Activated naive CD4-positive, alpha-beta T cell treated with anti-CD3 and anti-CD28 coated beads for 36 hours (primary cell): ENCODE measurements around the gene REEP3. TPM values are rescaled to one million over a fixed set of nuclear protein-coding genes. Genes with fewer than 3 reads are reported as not detected.
"Not testable (repeated sequence)": the region's sequence is repeated elsewhere in the genome, so short reads cannot be mapped to it uniquely, and the experiment has no call there.

ENCODE experiments used
- CTCF ChIA-PET: fragments of 350-600 bp; sonication (Branson Sonifier 250); formaldehyde crosslinking; loops from one replicate; lab custom pipeline; 2021; ENCODE audit warnings: antibody characterized with exemption; lab: Charles Lee
- DNase-seq: peaks from one replicate; pipeline ENCODE4 v3.0.0-alpha.2; 2020
- H3K27ac Mint-ChIP-seq: one replicate; pipeline ENCODE4 v1.8.0; 2021; ENCODE audit warnings: mild to moderate bottlenecking, mixed read lengths
- H3K27me3 Mint-ChIP-seq: one replicate; pipeline ENCODE4 v1.8.0; 2021; ENCODE audit warnings: low read depth, mixed read lengths
- H3K36me3 Mint-ChIP-seq: one replicate; pipeline ENCODE4 v1.8.0; 2021; ENCODE audit warnings: low read depth, mixed read lengths
- H3K4me1 Mint-ChIP-seq: one replicate; pipeline ENCODE4 v1.8.0; 2021; ENCODE audit warnings: low read depth, mixed read lengths
- H3K4me3 Mint-ChIP-seq: one replicate; pipeline ENCODE4 v1.8.0; 2021; ENCODE audit warnings: mild to moderate bottlenecking, moderate library complexity, mixed read lengths
- H3K9me3 Mint-ChIP-seq: one replicate; pipeline ENCODE4 v1.8.0; 2021; ENCODE audit warnings: mixed read lengths
- intact Hi-C: fragments of 100-400 bp; cut with micrococcal nuclease; formaldehyde crosslinking; loops from one replicate; pipeline ENCODE4 v1.15.1; 2023
- total RNA-seq, 2 experiments: library from RNA; stranded (reverse); gene quantifications; one replicate each; pipeline ENCODE4 v1.2.3, GENCODE V29; 2021

Gene REEP3
- total RNA-seq, 2 experiments from 2014 or later: 11.2 to 11.9 TPM

DNA sequence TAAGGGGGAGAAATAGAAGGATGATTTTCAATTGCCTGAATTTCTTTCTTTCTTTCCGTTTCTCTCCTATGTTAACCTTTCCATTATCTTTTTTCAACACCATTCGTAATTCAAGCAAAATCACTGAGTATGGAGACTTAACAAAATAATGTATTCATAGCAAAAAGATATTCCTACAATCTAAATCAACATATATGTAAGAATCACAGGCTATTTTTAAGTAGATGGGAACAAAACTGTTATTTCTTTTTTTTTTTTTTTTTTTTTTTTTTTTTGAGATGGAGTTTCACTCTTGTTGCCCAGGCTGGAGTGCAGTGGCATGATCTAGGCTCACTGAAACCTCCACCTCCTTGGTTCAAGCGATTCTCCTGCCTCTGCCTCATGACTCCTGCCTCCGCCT lies 28.2 kb upstream of the REEP3 start:
- no peaks in the 10 kb centered on the region for H3K27me3 Mint-ChIP-seq
- H3K9me3 Mint-ChIP-seq: no peaks in the 10 kb centered on the region
- H3K4me3 Mint-ChIP-seq: no peak overlapping the region
- H3K27ac Mint-ChIP-seq: no peak overlapping the region
- CTCF ChIA-PET: interaction anchor here (0.6 kb wide), 1 partner anchor 14 kb away, joined by 3 read pairs; no protein-coding TSS in a partner anchor
- DNase-seq: no peak
- H3K36me3 Mint-ChIP-seq: peaks cover 3% of the 10 kb centered on the region
- peaks cover 24% of the 10 kb centered on the region for H3K4me1 Mint-ChIP-seq
- intact Hi-C loops: no loop called here

- H3K9me3 Mint-ChIP-seq: no peaks in the 10 kb centered on the region
These were observed 26.2 kb upstream of the REEP3 start for GRCh38 chr10:63494951-63495350.

DNA sequence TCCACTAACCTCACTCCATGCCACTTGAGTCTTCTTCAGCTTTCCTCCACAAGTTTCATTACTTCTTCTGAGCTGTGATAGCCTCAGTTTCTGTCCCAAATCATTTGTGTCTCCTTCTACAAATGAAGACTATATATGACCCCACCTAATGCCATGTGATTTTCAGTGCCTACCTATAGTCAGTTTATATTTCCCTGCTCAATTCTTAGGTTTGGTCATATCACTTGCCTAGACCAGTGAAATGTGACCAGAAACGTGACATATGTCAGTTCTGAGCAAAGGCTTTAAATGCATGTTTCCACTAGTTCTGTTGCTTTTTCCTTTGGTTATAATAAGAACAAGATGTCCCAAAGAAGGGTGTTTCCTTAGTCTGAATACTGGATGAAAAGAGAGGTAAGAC lies 24.6 kb upstream of the REEP3 start:
- H3K27ac Mint-ChIP-seq: no peak overlapping the region
- CTCF ChIA-PET: interaction anchor here (0.6 kb wide), 1 partner anchor 77 kb away, joined by 3 read pairs; no protein-coding TSS in a partner anchor

More at GRCh38 chr10:63494951-63495350, 26.2 kb upstream of the REEP3 start:
- DNase-seq: no peak
- no peak overlapping the region for H3K4me3 Mint-ChIP-seq
- no peak overlapping the region for H3K27ac Mint-ChIP-seq
- H3K36me3 Mint-ChIP-seq: peaks cover 3% of the 10 kb centered on the region
- CTCF ChIA-PET: interaction anchor here (1.1 kb wide), 1 partner anchor 13 kb away, joined by 4 read pairs; no protein-coding TSS in a partner anchor
- intact Hi-C loops: no loop called here
- no peaks in the 10 kb centered on the region for H3K27me3 Mint-ChIP-seq
- H3K4me1 Mint-ChIP-seq: peaks cover 20% of the 10 kb centered on the region

DNA sequence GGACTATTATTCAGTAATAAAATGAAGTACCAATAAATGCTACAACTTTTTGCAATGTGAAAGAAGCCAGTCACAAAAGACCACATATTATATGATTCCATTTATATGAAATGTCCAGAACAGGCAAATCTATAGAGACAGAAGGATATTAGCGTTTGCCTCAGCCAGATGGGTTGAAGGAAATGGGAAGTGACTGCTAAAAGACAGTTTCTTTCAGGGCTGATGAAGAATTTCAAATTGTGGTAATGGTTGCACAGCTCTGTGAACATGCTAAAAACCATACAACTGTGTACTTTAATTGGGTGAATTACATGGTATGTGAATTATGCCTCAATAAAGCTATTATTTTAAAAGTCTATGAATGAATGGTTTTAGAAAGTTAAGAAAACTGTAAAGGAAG lies 23.9 kb upstream of the REEP3 start:
- no peak overlapping the region for H3K4me3 Mint-ChIP-seq
- DNase-seq: no peak
- H3K4me1 Mint-ChIP-seq: peaks cover 13% of the 10 kb centered on the region
- no peak overlapping the region for H3K27ac Mint-ChIP-seq
- peaks cover 10% of the 10 kb centered on the region for H3K36me3 Mint-ChIP-seq
- no peaks in the 10 kb centered on the region for H3K9me3 Mint-ChIP-seq
- CTCF ChIA-PET: no interaction called here
- intact Hi-C loops: no loop called here
- H3K27me3 Mint-ChIP-seq: no peaks in the 10 kb centered on the region

More for the DNA sequence above, 24.6 kb upstream of the REEP3 start:
- intact Hi-C loops: no loop called here
- no peak for DNase-seq
- peaks cover 18% of the 10 kb centered on the region for H3K4me1 Mint-ChIP-seq
- no peaks in the 10 kb centered on the region for H3K9me3 Mint-ChIP-seq
- no peaks in the 10 kb centered on the region for H3K27me3 Mint-ChIP-seq
- H3K36me3 Mint-ChIP-seq: peaks cover 9% of the 10 kb centered on the region
- no peak overlapping the region for H3K4me3 Mint-ChIP-seq

DNA sequence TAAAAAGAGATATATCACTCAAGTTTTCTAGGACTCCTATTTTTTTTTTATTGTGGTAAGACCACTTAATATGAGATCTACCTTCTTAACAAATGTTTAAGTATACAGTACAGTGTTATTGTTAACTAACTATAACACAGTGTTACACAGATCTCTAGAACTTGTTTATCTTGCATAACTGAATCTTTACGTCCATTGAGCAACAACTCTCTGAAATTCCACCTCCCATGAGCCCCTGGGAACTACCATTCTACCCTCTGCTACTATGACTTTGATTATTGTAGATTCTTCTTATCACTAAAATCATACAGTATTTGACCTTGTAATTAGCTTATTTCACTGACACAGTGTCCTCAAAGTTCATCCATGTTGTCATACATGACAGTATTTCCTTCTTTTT lies 22.5 kb upstream of the REEP3 start:
- intact Hi-C loops: no loop called here
- H3K27ac Mint-ChIP-seq: no peak overlapping the region
- CTCF ChIA-PET: no interaction called here

GRCh38 chr10:63500551-63500950 lies 20.6 kb upstream of the REEP3 start:
- intact Hi-C loops, H3K27me3 Mint-ChIP-seq, H3K4me1 Mint-ChIP-seq, CTCF ChIA-PET, H3K27ac Mint-ChIP-seq, DNase-seq, H3K4me3 Mint-ChIP-seq, H3K9me3 Mint-ChIP-seq: not testable (repeated sequence)
- H3K36me3 Mint-ChIP-seq: peaks cover 10% of the 10 kb centered on the region

More for the DNA sequence above, 22.5 kb upstream of the REEP3 start:
- H3K4me1 Mint-ChIP-seq: peaks cover 11% of the 10 kb centered on the region
- peaks cover 10% of the 10 kb centered on the region for H3K36me3 Mint-ChIP-seq
- H3K4me3 Mint-ChIP-seq: no peak overlapping the region
- H3K27me3 Mint-ChIP-seq: no peaks in the 10 kb centered on the region
- no peaks in the 10 kb centered on the region for H3K9me3 Mint-ChIP-seq
- DNase-seq: no peak

DNA sequence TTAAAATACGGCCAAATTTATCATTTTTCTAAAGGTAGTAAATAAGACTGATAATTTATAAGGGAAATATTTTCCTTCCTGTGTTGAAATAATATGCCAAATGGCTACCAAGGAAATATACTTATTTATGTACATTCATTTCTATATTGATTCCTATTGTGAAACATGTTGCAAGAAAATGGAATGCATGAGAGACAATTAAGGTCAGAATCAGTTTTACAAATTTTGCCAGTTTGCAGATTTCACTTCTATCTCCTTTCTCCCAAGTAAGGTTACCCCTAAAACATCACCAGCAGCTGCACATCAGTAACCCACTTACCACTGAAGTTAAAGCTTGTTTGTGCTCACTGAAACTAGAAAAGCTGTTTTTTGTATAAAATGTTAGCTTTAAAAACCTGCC lies 19.2 kb upstream of the REEP3 start:
- Mint-ChIP-seq H3K36me3 (peaks cover 8% of the 10 kb centered on the region), H3K4me1 (peaks cover 5% of the 10 kb centered on the region), H3K27ac (no peak overlapping the region), H3K4me3 (no peak overlapping the region), H3K27me3 (no peaks in the 10 kb centered on the region), H3K9me3 (no peaks in the 10 kb centered on the region)
- DNase-seq: no peak
- intact Hi-C loops: no loop called here
- CTCF ChIA-PET: interaction anchor here (0.6 to 1.4 kb wide), 2 partner anchors 14 to 60 kb away, joined by 3 read pairs; no protein-coding TSS in a partner anchor

DNA sequence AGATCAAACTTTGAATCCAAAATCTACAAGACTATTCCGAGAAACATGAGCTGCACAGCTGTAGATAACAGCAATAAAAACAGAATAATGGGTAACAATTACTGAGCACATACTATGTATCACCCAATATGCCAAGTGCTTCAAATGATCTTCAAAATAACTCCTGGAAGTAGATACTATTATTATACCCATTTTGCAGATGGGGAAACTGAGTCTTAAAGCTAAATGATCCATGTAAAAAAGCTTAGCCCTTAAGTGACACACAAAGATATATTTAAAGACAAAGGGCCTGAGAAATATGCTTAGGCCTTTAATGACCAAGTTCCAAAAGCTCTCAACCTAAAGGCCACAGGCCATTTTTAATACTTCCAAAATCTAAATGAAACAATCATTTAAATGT lies 18.4 kb upstream of the REEP3 start:
- intact Hi-C loops: no loop called here
- Mint-ChIP-seq H3K27me3 (no peaks in the 10 kb centered on the region), H3K4me3 (no peak overlapping the region), H3K9me3 (no peaks in the 10 kb centered on the region), H3K27ac (no peak overlapping the region), H3K36me3 (peaks cover 9% of the 10 kb centered on the region), H3K4me1 (peaks cover 2% of the 10 kb centered on the region)
- DNase-seq: no peak
- CTCF ChIA-PET: interaction anchor here (0.6 to 1.4 kb wide), 2 partner anchors 13 to 22 kb away, joined by 3 read pairs; no protein-coding TSS in a partner anchor

- H3K4me1 Mint-ChIP-seq: peaks cover 2% of the 10 kb centered on the region
- H3K36me3 Mint-ChIP-seq: peaks cover 9% of the 10 kb centered on the region
- H3K27me3 Mint-ChIP-seq: no peaks in the 10 kb centered on the region
- H3K27ac Mint-ChIP-seq: no peak overlapping the region
- intact Hi-C loops: no loop called here
- CTCF ChIA-PET: interaction anchor here (1.4 kb wide), 1 partner anchor 12 kb away, joined by 3 read pairs; no protein-coding TSS in a partner anchor
- no peak overlapping the region for H3K4me3 Mint-ChIP-seq
- H3K9me3 Mint-ChIP-seq: no peaks in the 10 kb centered on the region
- DNase-seq: no peak
These were observed 17.8 kb upstream of the REEP3 start for GRCh38 chr10:63503395-63503794.

DNA sequence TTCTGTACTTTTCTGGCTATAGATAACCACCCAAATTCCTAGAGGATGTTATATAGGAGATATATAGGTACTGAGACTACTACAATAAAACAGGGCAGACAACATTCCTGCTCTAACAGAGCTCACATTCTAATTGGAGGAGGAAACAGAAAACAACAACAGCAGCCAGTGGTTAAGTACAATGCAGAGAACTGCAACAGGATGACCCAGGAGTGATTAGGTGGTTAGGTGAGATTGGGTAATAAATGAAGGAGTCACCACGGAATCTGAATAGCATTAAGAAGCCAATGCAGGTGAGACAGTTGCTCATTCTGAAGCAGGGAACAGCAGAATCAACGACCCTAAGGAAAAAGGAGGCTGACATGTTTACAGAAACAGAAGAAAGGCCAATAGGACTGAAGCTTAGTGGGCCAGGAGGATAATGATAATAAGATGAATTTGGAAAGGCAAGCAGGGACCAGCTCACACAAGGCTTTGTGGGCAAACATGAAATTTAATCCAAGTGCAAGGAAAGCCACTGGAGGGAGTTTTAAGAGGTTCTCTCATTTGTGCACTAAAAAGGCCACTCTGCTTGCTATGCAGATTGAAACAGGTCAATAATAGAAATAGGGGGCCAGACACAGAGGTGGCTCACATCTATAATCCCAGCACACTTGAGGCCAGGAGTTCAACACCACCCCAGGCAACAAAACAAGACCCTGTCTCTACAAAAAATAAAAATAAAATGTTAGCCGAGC lies 16.9 kb upstream of the REEP3 start:
- Mint-ChIP-seq H3K4me1 (peaks cover 8% of the 10 kb centered on the region), H3K4me3 (no peak overlapping the region), H3K9me3 (no peaks in the 10 kb centered on the region), H3K27me3 (no peaks in the 10 kb centered on the region), H3K36me3 (peaks cover 9% of the 10 kb centered on the region), H3K27ac (no peak overlapping the region)
- DNase-seq: no peak
- intact Hi-C loops: no loop called here
- CTCF ChIA-PET: interaction anchor here (0.8 kb wide), 1 partner anchor 16 kb away, joined by 3 read pairs; no protein-coding TSS in a partner anchor

DNA sequence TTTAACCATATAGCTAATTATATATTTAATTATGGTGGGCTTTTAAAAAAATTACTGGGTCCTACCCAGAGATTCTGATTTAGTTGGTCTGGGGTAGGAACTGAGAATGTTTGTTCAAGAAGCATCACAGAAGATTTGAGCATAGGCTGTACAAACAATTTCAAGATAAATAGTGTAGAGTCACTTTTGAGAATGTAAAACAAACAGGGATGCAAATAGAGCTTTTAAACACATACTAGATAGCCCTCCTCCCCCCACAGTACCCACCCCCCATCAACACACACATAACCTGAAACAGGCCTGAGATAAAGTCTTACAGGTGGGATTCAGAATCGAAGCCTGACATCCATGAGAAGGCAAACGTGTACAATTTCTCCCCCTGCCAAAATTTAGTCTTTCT lies 15.6 kb upstream of the REEP3 start:
- intact Hi-C loops: no loop called here
- Mint-ChIP-seq H3K27ac (no peak overlapping the region), H3K4me3 (no peak overlapping the region), H3K4me1 (peaks cover 16% of the 10 kb centered on the region), H3K36me3 (peaks cover 7% of the 10 kb centered on the region), H3K27me3 (no peaks in the 10 kb centered on the region), H3K9me3 (no peaks in the 10 kb centered on the region)
- no peak for DNase-seq
- CTCF ChIA-PET: interaction anchor here (0.7 to 0.8 kb wide), 2 partner anchors 15 to 683 kb away, joined by 3 to 5 read pairs; no protein-coding TSS in a partner anchor

GRCh38 chr10:63506554-63506953 lies 14.6 kb upstream of the REEP3 start:
- no peak overlapping the region for H3K27ac Mint-ChIP-seq
- H3K9me3 Mint-ChIP-seq: no peaks in the 10 kb centered on the region
- CTCF ChIA-PET: interaction anchor here (0.8 kb wide), 1 partner anchor 114 kb away, joined by 4 read pairs; no protein-coding TSS in a partner anchor
- H3K27me3 Mint-ChIP-seq: no peaks in the 10 kb centered on the region
- H3K4me1 Mint-ChIP-seq: peaks cover 16% of the 10 kb centered on the region
- no peak overlapping the region for H3K4me3 Mint-ChIP-seq
- no peak for DNase-seq
- peaks cover 4% of the 10 kb centered on the region for H3K36me3 Mint-ChIP-seq
- intact Hi-C loops: no loop called here
